ENCODE results near the gene TCTN1.

TCTN1 gene

GRCh38 chr12:110578694-110579534 lies 35.0 kb upstream of the TCTN1 start:
- Histone ChIP-seq H3K36me3 (ENCODE audit: control insufficient read depth in 4 of 4, insufficient read depth in 4 of 4, low read length in 3 of 4) (peaks cover 0 to 3% (median 0%) of the 10 kb centered on the region in 4 experiments), H3K4me1 (ENCODE audit: control extremely low read depth in 1 of 4, control insufficient read depth in 4 of 4, insufficient read depth in 4 of 4, low read length in 3 of 4) (peaks cover 20 to 64% (median 48%) of the 10 kb centered on the region in 4 experiments), H3K27ac (ENCODE audit: insufficient read depth in 1 of 2, low read depth in 1 of 2, low read length in 2 of 2, poor library complexity in 1 of 2, severe bottlenecking in 2 of 2) (peak overlapping the region in 1 of 2 experiments; percentile 69), H3K4me3 (ENCODE audit: control insufficient read depth in 1 of 7, extremely low read depth in 1 of 7, insufficient read depth in 4 of 7, low read depth in 2 of 7, low read length in 6 of 7) (peak overlapping the region in 2 of 7 experiments; percentile 11 to 17), H3K9me3 (ENCODE audit: control extremely low read depth in 1 of 5, control insufficient read depth in 4 of 5, insufficient read depth in 2 of 5, low read depth in 1 of 5, low read length in 4 of 5) (no peaks in the 10 kb centered on the region), H3K27me3 (replicated peaks in 2 of 5; ENCODE audit: control insufficient read depth in 4 of 5, insufficient read depth in 5 of 5, low read length in 4 of 5) (no peaks in the 10 kb centered on the region)
- POLR2A ChIA-PET, result interaction anchor here (0.7 kb wide), 1 partner anchor 16 kb away, joined by 3 read pairs; no protein-coding TSS in a partner anchor
- no peak for DNase-seq
- 96% methylated on average over 10 of the region's 13 CpGs for WGBS (ENCODE audit: insufficient coverage)
- CTCF ChIA-PET, result interaction anchor here (1.4 to 2.4 kb wide), 5 partner anchors 10 to 77 kb away, joined by 3 to 10 read pairs (median 7); partner anchors contain the start of genes RAD9B and VPS29

DNA sequence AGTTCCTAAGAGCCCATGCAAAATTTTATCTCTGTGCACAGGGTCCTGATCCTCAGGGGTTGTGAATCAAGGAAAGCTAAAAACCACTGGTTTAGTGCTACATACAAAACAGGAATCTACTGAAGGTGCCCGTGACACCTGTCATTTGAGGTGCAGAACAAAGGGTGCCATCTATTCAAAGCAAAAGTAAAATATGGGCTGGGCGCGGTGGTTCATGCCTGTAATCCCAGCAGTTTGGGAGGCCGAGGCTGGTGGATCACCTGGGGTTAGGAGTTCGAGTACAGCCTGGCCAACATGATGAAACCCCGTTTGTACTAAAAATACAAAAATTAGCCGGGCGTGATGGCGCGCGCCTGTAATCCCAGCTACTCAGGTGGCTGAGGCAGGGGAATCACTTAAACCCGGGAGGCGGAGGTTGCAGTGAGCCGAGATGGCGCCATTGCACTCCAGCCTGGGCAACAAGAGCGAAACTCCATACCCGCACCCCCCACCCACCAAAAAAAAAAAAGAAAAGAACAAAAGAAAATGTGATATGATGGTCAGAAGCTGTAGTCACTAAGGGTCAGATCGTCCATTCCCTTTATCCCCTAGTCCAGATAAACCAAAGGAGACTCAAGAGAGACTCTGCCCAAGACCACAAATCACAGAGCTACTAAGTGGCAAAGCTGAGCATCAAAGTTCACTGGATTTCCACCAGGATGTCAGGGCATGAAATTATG lies 34.2 kb upstream of the TCTN1 start:
- 99% methylated on average over 12 of the region's 18 CpGs for WGBS (ENCODE audit: insufficient coverage)
- H3K4me3 ChIP-seq (ENCODE audit: control insufficient read depth in 1 of 7, extremely low read depth in 1 of 7, insufficient read depth in 4 of 7, low read depth in 2 of 7, low read length in 6 of 7), result peak overlapping the region in 1 of 7 experiments; percentile 11
- CTCF ChIA-PET, result interaction anchor here (1.4 to 2.7 kb wide), 8 partner anchors 11 to 78 kb away, joined by 3 to 10 read pairs (median 7); partner anchors contain the start of genes RAD9B and VPS29
- no peaks in the 10 kb centered on the region for H3K9me3 ChIP-seq (ENCODE audit: control extremely low read depth in 1 of 5, control insufficient read depth in 4 of 5, insufficient read depth in 2 of 5, low read depth in 1 of 5, low read length in 4 of 5)
- no peak for DNase-seq
- no peak overlapping the region for H3K27ac ChIP-seq (ENCODE audit: insufficient read depth in 1 of 2, low read depth in 1 of 2, low read length in 2 of 2, poor library complexity in 1 of 2, severe bottlenecking in 2 of 2)
- no peaks in the 10 kb centered on the region for H3K27me3 ChIP-seq (replicated peaks in 2 of 5; ENCODE audit: control insufficient read depth in 4 of 5, insufficient read depth in 5 of 5, low read length in 4 of 5)
- H3K4me1 ChIP-seq (ENCODE audit: control extremely low read depth in 1 of 4, control insufficient read depth in 4 of 4, insufficient read depth in 4 of 4, low read length in 3 of 4), result peaks cover 26 to 66% (median 53%) of the 10 kb centered on the region in 4 experiments
- POLR2A ChIA-PET, result no interaction called here
- peaks cover 0 to 3% (median 0%) of the 10 kb centered on the region in 4 experiments for H3K36me3 ChIP-seq (ENCODE audit: control insufficient read depth in 4 of 4, insufficient read depth in 4 of 4, low read length in 3 of 4)

GRCh38 chr12:110581931-110582275 lies 32.0 kb upstream of the TCTN1 start:
- no peak for DNase-seq
- 3% methylated on average over 6 of the region's 8 CpGs for WGBS (ENCODE audit: insufficient coverage)
- H3K4me1 ChIP-seq (ENCODE audit: control extremely low read depth in 1 of 4, control insufficient read depth in 4 of 4, insufficient read depth in 4 of 4, low read length in 3 of 4), result peaks cover 38 to 72% (median 61%) of the 10 kb centered on the region in 4 experiments
- H3K27me3 ChIP-seq (replicated peaks in 2 of 5; ENCODE audit: control insufficient read depth in 4 of 5, insufficient read depth in 5 of 5, low read length in 4 of 5), result no peaks in the 10 kb centered on the region
- no peaks in the 10 kb centered on the region for H3K9me3 ChIP-seq (ENCODE audit: control extremely low read depth in 1 of 5, control insufficient read depth in 4 of 5, insufficient read depth in 2 of 5, low read depth in 1 of 5, low read length in 4 of 5)
- peak overlapping the region; percentile 90 to 99 (median 95) for H3K4me3 ChIP-seq (ENCODE audit: control insufficient read depth in 1 of 7, extremely low read depth in 1 of 7, insufficient read depth in 4 of 7, low read depth in 2 of 7, low read length in 6 of 7)
- peak overlapping the region; percentile 83 to 86 for H3K27ac ChIP-seq (ENCODE audit: insufficient read depth in 1 of 2, low read depth in 1 of 2, low read length in 2 of 2, poor library complexity in 1 of 2, severe bottlenecking in 2 of 2)
- ChIA-PET CTCF (interaction anchor here (0.6 to 2.7 kb wide), 5 partner anchors 9 to 38 kb away, joined by 3 to 9 read pairs (median 3); no protein-coding TSS in a partner anchor), POLR2A (interaction anchor here (0.8 kb wide), 1 partner anchor 18 kb away, joined by 3 read pairs; no protein-coding TSS in a partner anchor)
- H3K36me3 ChIP-seq (ENCODE audit: control insufficient read depth in 4 of 4, insufficient read depth in 4 of 4, low read length in 3 of 4), result no peaks in the 10 kb centered on the region

DNA sequence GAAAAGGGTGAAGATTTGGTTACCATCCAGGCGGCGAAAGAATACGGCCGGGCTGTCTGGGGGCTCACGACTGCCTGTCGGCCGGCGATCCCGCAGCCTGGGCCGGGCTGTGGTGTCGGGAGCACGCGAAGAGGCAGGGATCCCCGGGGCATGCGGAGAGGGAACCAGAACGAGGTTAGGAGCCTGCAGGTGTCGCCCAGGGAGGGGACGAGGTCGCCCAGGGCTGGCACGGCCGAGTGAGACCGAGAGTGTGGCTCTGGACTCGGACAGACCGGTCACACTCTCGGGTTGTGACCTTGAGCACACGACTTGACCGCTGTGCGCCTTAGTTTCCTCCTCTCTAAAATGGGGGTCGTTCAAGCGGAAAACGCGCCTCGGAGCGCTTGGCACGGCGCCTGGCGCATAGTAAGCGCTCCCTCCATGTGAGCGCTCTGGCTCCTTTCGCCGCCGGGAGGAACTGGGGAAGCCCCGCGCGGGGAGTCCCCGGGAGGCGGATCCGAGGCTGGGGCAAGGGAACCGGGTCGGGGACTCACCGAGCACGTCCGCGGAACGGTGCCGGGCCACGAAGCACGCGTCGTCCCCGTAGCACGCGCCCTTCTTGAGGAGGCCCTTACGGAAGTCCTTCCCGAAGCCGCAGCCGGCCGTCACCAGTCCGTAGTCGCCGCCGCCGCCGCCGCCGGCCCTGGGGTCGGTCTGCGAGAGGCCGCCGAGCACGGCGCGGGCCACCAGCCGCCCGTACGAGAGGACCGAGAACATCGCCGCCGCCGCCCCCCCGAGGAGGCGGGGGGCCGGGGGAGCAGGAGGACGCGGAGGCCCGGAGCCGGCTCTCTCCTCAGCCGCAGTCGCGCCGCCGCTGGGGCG lies 31.4 kb upstream of the TCTN1 start:
- Histone ChIP-seq H3K4me3 (ENCODE audit: control insufficient read depth in 1 of 7, extremely low read depth in 1 of 7, insufficient read depth in 4 of 7, low read depth in 2 of 7, low read length in 6 of 7) (peak overlapping the region; percentile 90 to 99 (median 95)), H3K9me3 (ENCODE audit: control extremely low read depth in 1 of 5, control insufficient read depth in 4 of 5, insufficient read depth in 2 of 5, low read depth in 1 of 5, low read length in 4 of 5) (no peaks in the 10 kb centered on the region), H3K27me3 (replicated peaks in 2 of 5; ENCODE audit: control insufficient read depth in 4 of 5, insufficient read depth in 5 of 5, low read length in 4 of 5) (no peaks in the 10 kb centered on the region), H3K27ac (ENCODE audit: insufficient read depth in 1 of 2, low read depth in 1 of 2, low read length in 2 of 2, poor library complexity in 1 of 2, severe bottlenecking in 2 of 2) (peak overlapping the region; percentile 83 to 86), H3K36me3 (ENCODE audit: control insufficient read depth in 4 of 4, insufficient read depth in 4 of 4, low read length in 3 of 4) (no peaks in the 10 kb centered on the region), H3K4me1 (ENCODE audit: control extremely low read depth in 1 of 4, control insufficient read depth in 4 of 4, insufficient read depth in 4 of 4, low read length in 3 of 4) (peaks cover 38 to 66% (median 60%) of the 10 kb centered on the region in 4 experiments)
- DNase-seq, result peak in 2 of 3 donors; percentile 81
- 0% methylated on average over 96 of the region's 104 CpGs for WGBS (ENCODE audit: insufficient coverage)
- CTCF ChIA-PET, result interaction anchor here (0.7 to 2.7 kb wide), 3 partner anchors 8 to 31 kb away, joined by 3 to 9 read pairs (median 3); no protein-coding TSS in a partner anchor
- POLR2A ChIA-PET, result no interaction called here

DNA sequence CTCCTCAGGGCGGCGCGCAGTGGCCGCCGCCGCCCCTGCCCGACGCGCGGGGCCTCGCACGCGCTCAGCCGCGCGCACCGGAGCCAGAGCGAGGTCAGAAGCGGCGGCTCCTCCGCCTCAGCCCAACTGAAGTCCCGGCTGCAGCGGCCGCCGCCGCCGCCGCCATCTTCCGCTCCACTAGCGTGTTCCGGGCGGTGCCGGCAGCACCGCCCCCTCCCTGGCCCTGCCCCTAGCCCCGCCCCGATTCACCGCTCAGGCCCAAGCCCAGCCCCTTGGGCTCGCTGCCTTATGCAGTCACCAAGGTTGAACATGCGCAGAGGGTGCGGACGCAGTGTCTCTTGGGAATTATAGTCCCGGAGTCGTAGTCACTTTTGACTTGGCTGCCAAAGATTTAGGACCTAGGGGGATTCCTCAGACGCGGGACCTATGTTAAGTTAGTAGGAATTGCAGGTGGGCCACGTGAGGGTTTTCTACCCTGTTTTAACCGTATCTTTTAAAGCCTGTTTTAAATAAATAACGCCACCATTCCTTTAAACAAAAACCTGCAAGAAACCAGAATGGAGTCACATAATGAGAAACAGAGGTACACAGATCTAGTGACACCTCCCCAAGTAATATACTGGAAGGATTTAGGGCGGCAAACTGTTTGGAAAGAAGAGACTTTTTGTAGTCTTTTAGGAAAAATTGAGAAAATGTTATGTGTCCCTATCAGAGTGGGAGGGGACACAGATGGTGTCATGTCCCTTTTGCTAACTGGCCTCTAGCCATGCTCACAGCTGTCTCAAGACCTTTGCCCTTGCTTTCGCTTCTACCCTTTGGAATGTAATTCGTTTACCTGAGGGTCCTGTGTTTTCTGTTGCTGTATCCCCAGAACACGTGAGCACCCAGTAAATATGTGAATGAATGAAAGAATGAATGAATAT lies 30.5 kb upstream of the TCTN1 start, which contains the start of gene PPTC7:
PPTC7 (minus strand) TSS at position 182 of the 923 bp plus-strand sequence. CDS start 287 bp downstream, outside the sequence.
- Histone ChIP-seq H3K27ac (ENCODE audit: insufficient read depth in 1 of 2, low read depth in 1 of 2, low read length in 2 of 2, poor library complexity in 1 of 2, severe bottlenecking in 2 of 2) (peak within 1 kb of the TSS; percentile 83 to 86), H3K36me3 (ENCODE audit: control insufficient read depth in 4 of 4, insufficient read depth in 4 of 4, low read length in 3 of 4) (no peaks in the 10 kb centered on the region), H3K4me3 (ENCODE audit: control insufficient read depth in 1 of 7, extremely low read depth in 1 of 7, insufficient read depth in 4 of 7, low read depth in 2 of 7, low read length in 6 of 7) (peak within 1 kb of the TSS; percentile 90 to 99 (median 95)), H3K27me3 (replicated peaks in 2 of 5; ENCODE audit: control insufficient read depth in 4 of 5, insufficient read depth in 5 of 5, low read length in 4 of 5) (no peaks in the 10 kb centered on the region), H3K4me1 (ENCODE audit: control extremely low read depth in 1 of 4, control insufficient read depth in 4 of 4, insufficient read depth in 4 of 4, low read length in 3 of 4) (peaks cover 31 to 58% (median 52%) of the 10 kb centered on the region in 4 experiments), H3K9me3 (ENCODE audit: control extremely low read depth in 1 of 5, control insufficient read depth in 4 of 5, insufficient read depth in 2 of 5, low read depth in 1 of 5, low read length in 4 of 5) (no peaks in the 10 kb centered on the region)
- ChIA-PET POLR2A (no interaction called here), CTCF (interaction anchor here (3.3 to 5.7 kb wide), 2 partner anchors 17 to 30 kb away, joined by 15 to 78 read pairs; no protein-coding TSS in a partner anchor)
- peak; percentile 95 to 97 (median 96) for DNase-seq
- WGBS (ENCODE audit: insufficient coverage), result 5% methylated on average over 47 of the region's 52 CpGs
